LoVo (cell line): ENCODE measurements around the gene NADK.

ENCODE experiments used
- DNase-seq: peaks from one replicate; pipeline ENCODE4 v3.0.0-alpha.2; 2016; ENCODE audit warnings: low spot score

NADK gene, protein sequence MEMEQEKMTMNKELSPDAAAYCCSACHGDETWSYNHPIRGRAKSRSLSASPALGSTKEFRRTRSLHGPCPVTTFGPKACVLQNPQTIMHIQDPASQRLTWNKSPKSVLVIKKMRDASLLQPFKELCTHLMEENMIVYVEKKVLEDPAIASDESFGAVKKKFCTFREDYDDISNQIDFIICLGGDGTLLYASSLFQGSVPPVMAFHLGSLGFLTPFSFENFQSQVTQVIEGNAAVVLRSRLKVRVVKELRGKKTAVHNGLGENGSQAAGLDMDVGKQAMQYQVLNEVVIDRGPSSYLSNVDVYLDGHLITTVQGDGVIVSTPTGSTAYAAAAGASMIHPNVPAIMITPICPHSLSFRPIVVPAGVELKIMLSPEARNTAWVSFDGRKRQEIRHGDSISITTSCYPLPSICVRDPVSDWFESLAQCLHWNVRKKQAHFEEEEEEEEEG

GRCh38 chr1:1777950-1778662 is at the start of gene NADK:
Gene NADK, minus strand, starts transcription at chr1:1778470. Its CDS starts 13,064 bp downstream, at chr1:1765406.
- DNase-seq = peak; percentile 77

DNA sequence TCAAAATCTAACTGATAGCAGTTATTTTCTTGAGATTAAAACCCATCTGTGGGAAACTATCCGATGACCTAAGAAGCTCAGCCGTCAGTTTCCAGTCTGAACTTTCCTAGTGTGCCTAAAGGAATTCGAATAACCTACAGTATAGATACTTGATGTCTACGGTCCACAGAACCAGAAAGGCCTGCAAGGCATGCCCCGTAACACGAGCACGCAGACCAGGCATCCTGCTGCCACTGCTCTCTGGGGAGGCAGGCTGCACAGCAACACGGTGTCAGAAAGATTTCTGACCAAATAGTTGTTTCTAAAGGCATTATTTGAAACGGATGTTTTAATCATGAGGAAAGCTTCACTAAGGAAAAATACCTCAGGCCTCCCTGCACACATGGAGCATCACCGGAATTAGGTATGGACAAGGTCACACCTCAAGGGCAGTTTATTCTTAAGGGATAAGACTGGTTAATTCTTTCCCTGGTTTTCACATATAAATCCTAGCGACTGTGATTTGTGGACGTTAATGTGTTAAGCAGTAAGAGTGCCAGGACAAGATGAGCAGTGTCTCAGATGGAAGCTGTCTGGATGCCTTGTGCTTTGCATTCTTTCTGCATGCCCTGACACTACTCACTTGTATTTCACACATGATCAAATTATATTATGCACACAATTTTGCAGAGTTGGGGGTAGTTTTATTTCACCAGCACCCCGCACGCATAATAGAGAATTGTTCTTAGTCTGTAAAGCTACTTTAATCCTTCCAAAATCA is 49.0 kb upstream of the NADK start:
- DNase-seq = no peak

GRCh38 chr1:1826356-1827088 is 48.3 kb upstream of the NADK start:
- DNase-seq = no peak

GRCh38 chr1:1825217-1825616 is 46.9 kb upstream of the NADK start:
- DNase-seq = no peak

DNA sequence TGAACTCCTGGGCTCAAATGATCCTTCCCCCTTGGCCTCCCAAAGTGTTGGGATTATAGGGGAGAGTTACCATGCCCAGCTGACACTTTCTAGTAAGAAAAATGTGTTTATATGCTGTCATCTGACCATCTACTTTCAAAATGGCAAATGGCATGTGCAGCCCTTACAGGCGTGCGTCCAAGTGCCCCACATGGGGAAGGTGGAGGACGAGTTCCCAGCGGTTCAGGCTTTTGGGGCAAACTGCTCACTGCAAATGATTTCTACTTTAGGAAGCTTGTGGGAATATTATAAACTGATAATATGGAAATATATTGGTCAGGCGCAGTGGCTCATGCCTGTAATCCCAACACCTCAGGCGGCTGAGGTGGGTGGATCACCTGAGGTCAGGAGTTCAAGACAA is 41.5 kb upstream of the NADK start:
- no peak for DNase-seq

GRCh38 chr1:1817221-1817620 is 39.0 kb upstream of the NADK start:
- DNase-seq = no peak

- DNase-seq = no peak
These were observed 37.5 kb upstream of the NADK start for GRCh38 chr1:1815606-1816281.

GRCh38 chr1:1809489-1809888 is 31.2 kb upstream of the NADK start:
- no peak for DNase-seq

- no peak for DNase-seq
These were observed 29.9 kb upstream of the NADK start for GRCh38 chr1:1808206-1808605.

DNA sequence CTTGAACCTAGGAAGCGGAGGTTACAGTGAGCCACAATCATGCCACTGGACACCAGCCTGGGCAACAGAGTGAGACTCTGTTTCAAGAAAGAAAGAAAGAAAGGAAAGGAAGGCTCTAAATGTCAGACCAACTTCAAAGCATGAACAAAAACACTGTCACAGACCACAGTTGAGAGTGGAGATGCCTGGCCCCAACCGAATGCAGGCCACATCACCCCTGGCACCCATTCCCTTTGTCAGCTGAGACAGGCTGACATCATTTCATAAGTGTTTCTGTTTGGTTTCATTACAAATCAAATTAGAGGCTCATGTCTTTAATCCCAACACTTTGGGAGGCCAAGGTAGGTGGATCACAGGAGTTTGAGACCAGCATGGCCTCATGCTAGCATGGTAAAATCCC is 28.6 kb upstream of the NADK start:
- no peak for DNase-seq

GRCh38 chr1:1804301-1804700 is 26.0 kb upstream of the NADK start:
- DNase-seq = no peak

DNA sequence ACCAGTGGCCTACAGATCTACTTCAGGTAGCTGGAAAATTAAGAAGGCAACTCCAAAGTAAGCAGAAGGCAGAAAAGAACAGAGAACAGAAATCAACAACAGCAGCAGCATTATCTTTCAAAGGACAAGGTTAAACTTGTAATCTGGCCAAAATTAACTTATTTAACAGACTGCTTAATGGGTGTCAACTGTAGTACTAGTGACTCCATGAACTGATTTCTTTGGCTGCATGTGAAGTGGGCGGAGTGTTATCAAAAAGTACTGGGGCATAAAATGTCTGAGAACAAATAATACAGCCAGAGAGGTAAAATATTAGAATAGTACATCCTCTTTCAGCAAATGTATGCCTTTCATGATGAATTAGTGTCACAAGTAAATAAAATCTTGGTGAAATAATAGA is 24.6 kb upstream of the NADK start:
- no peak for DNase-seq

DNA sequence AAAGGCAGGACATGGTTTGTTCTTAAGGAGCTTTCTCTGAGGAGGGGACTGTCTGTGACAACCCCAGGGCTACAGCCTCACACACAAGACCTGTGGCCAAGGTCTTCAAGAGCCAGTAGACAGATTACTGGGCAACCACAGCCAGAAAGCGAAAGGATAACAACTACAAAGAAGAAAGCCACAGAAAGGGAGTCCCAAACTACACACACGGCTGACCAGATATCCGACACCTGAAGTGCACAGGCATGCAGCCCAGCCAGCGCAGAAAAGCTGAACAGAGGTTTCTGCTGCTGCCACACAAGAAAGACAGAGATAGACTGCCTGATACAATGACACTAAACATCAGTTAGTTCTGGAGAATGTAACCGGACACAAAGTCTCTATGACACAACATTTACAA is 21.4 kb upstream of the NADK start:
- no peak for DNase-seq

GRCh38 chr1:1797731-1798341 is 19.6 kb upstream of the NADK start:
- no peak for DNase-seq

GRCh38 chr1:1796466-1796865 is 18.2 kb upstream of the NADK start:
- DNase-seq = no peak

DNA sequence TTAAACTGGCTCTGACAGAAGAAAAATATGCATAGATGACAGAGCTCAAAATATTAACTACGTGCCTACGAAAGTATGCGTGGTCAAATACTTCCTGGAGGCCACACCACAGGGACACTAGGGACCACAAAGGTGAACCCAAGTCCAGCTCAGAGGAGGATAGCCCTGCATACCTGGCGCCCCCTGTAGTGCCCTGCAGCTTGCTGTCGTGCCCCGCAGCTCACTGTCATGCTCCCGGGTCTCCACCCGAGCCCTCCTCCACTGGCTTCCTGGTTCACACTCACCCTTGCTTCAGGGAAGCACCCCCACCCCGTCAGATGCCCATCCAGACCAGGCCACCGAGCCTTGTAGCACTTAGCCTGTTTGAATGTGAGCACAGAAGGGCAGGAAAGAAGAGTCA is 16.7 kb upstream of the NADK start:
- no peak for DNase-seq

DNA sequence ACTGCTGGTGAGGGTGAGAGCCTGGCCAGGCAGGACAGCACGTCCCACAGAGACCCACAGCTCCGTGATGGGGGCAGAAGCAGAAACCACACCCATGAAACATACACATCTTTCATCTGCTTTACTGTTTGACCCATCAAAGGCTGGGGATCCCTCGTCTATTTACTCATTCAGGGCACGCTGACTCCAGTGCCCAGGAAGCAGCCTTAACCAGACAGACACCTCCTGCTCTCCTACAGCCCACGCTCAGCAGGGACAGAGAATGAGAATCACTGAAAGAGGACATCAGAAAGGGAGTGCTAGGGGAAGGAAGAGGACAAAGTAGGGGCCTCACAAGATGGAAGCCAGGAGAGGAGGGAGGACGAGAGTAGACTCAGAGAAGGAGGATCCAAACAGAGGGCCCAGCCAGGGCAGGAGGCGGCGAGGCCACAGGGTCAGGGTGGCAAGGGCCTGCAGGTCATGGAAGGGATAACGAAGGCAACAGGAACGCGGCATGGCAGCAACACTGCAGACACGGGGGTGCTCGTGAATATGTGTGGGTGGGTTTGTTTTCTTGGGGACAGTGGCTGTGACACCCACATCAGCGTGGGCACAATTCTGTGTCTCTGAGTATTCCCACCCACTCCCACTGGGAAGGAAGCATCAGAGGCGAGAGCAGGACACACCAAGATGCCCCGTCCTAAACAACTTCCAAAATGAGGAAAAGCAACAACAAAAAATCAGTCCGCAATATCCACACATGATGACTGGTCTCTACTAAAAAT is 15.4 kb upstream of the NADK start:
- no peak for DNase-seq

DNA sequence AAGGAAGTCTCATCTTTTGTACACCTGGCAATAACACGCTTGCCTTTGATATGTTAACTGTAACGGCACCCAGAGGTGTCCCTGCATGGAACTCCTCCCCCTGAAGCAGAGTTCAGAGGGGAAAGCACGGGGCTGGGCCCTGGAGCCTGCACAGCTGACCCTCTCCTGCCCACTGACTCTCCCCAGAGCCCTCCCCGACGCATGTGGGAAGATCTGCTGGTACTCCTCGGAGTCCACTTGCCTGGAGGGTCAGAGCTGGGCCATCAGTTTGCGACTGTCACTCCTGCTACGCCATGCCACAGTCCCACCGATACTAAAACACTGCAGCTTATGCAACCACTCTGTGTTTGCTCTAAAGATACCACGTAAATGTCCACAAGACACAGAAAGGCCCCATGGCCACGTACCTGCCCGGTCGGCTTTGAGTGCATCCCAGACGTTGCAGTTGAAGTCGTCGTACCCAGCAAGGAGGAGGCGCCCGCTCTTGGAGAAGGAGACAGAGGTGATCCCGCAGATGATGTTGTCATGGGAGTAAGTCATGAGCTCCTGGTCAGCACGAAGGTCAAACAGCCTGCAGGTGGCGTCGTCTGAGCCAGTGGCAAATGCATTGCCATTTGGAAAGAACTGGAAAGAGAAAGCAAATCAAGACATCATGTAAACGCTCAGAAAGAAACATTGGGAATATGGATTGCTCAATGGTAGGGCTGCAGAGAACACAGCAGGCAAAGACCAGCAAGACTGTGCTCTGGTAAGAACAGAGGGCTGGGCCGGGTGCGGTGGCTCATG is 10.6 kb upstream of the NADK start:
- no peak for DNase-seq

- DNase-seq = no peak
These were observed 9.9 kb upstream of the NADK start for GRCh38 chr1:1788136-1788535.
